Measurements from ENCODE around the gene TAF1D. TPM values are rescaled to one million over a fixed set of nuclear protein-coding genes. Genes with fewer than 3 reads are reported as not detected.

TAF1D gene
- total RNA-seq, 2 experiments from 2014 or later: 161 to 173 TPM

DNA sequence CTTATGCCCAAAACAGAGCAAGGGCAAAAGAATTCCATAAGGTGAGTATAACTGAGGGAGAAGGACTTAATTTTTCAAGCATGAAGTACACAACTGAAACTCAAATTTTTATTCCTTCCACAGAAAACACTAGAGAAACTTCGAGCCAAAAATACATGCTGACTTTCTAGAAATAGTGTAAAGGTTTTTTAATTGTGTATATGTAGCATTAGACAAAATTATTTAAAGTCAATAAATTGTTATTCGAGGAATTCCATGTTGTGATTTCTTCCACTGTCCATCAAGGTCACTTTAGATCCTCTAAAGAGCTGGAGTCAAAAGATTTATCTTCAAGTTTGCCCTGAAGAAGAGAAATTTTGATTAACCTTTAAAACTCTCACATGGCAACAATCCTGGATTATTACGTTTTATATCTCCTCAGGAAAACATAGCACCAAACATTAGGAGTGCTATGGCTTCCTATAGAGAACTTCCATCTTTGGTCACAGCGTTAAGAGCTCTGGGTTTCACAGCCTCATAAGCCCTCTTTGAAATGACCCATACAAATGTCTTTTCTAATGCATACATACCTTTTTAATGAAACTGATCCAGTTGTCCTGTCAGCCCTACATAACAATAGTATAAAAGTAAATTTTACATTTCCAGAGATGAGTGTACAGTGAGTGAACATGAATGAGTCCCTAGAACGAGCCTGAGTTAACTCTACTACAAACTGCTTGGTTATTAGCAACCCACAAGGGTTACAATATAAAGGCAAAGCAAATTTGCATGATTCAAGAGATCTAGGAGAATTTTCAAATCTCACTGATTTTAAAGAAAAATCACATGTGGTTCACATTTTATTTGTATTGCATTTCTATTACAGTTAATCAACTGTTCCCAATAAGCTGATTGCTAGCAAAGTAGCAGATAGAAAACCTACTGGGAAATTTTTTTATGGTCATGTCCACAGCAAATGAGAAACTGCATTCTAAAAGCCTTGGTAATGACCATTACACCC lies 10.9 kb downstream of the TAF1D start:
- Mint-ChIP-seq H3K27ac (peak overlapping the region; percentile 28), H3K36me3 (ENCODE audit: low read depth) (peaks cover 97% of the 10 kb centered on the region), H3K27me3 (no peaks in the 10 kb centered on the region), H3K4me3 (no peak overlapping the region), H3K4me1 (ENCODE audit: low read depth) (peaks cover 39% of the 10 kb centered on the region), H3K9me3 (no peaks in the 10 kb centered on the region)
- DNase-seq (no peak), ATAC-seq (ENCODE audit: poor library complexity) (no peak)
- H3K27me3 ChIP-seq (ENCODE audit: control insufficient read depth in 1 of 2, insufficient read depth in 2 of 2, low read length in 2 of 2): no peaks in the 10 kb centered on the region
- TF ChIP-seq, protein P1, sequence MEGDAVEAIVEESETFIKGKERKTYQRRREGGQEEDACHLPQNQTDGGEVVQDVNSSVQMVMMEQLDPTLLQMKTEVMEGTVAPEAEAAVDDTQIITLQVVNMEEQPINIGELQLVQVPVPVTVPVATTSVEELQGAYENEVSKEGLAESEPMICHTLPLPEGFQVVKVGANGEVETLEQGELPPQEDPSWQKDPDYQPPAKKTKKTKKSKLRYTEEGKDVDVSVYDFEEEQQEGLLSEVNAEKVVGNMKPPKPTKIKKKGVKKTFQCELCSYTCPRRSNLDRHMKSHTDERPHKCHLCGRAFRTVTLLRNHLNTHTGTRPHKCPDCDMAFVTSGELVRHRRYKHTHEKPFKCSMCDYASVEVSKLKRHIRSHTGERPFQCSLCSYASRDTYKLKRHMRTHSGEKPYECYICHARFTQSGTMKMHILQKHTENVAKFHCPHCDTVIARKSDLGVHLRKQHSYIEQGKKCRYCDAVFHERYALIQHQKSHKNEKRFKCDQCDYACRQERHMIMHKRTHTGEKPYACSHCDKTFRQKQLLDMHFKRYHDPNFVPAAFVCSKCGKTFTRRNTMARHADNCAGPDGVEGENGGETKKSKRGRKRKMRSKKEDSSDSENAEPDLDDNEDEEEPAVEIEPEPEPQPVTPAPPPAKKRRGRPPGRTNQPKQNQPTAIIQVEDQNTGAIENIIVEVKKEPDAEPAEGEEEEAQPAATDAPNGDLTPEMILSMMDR (IDR thresholded peaks at IDR 0.05): no peak
- H3K4me3 ChIP-seq (ENCODE audit: low read length): no peak overlapping the region
- H3K4me1 ChIP-seq (ENCODE audit: insufficient read depth, low read length): peaks cover 14% of the 10 kb centered on the region
- intact Hi-C loops (cut with DNase I, micrococcal nuclease): no loop called here
- no peaks in the 10 kb centered on the region for H3K9me3 ChIP-seq (ENCODE audit: control insufficient read depth in 1 of 2, insufficient read depth in 1 of 2, low read length in 2 of 2)
- POLR2A ChIA-PET: interaction anchor here (0.7 to 3.8 kb wide), 3 partner anchors 8 to 188 kb away, joined by 4 to 22 read pairs (median 5); partner anchors contain the start of genes C11orf54 and TAF1D
- peaks cover 98% of the 10 kb centered on the region for H3K36me3 ChIP-seq (ENCODE audit: insufficient read depth, low read length)
- CTCF ChIA-PET: interaction anchor here (1.4 to 1.8 kb wide), 2 partner anchors 10 kb away, joined by 3 to 6 read pairs; partner anchors contain the start of genes C11orf54 and TAF1D
- no peak overlapping the region for H3K27ac ChIP-seq (ENCODE audit: low read depth in 1 of 2, low read length in 2 of 2)

GRCh38 chr11:93729129-93729616 lies 12.1 kb downstream of the TAF1D start:
- H3K27me3 Mint-ChIP-seq: no peaks in the 10 kb centered on the region
- H3K9me3 ChIP-seq (ENCODE audit: control insufficient read depth in 1 of 2, insufficient read depth in 1 of 2, low read length in 2 of 2): no peaks in the 10 kb centered on the region
- H3K36me3 ChIP-seq (ENCODE audit: insufficient read depth, low read length): peaks cover 91% of the 10 kb centered on the region
- peaks cover 89% of the 10 kb centered on the region for H3K36me3 Mint-ChIP-seq (ENCODE audit: low read depth)
- H3K27me3 ChIP-seq (ENCODE audit: control insufficient read depth in 1 of 2, insufficient read depth in 2 of 2, low read length in 2 of 2): no peaks in the 10 kb centered on the region
- peaks cover 4% of the 10 kb centered on the region for H3K4me1 ChIP-seq (ENCODE audit: insufficient read depth, low read length)
- CTCF ChIA-PET: interaction anchor here (1.4 kb wide), 1 partner anchor 12 kb away, joined by 6 read pairs; the partner anchor contains the start of genes C11orf54 and TAF1D
- H3K9me3 Mint-ChIP-seq: no peaks in the 10 kb centered on the region
- POLR2A ChIA-PET: interaction anchor here (1.1 to 1.7 kb wide), 2 partner anchors 9 to 12 kb away, joined by 3 to 4 read pairs; partner anchors contain the start of genes C11orf54 and TAF1D
- intact Hi-C loops (cut with DNase I, micrococcal nuclease): no loop called here
- TF ChIP-seq, protein P1 (IDR thresholded peaks at IDR 0.05): no peak
- DNase-seq: no peak
- H3K4me3 Mint-ChIP-seq: no peak overlapping the region
- no peak overlapping the region for H3K27ac ChIP-seq (ENCODE audit: low read depth in 1 of 2, low read length in 2 of 2)
- ATAC-seq (ENCODE audit: poor library complexity): no peak
- H3K27ac Mint-ChIP-seq: peak overlapping the region; percentile 63
- H3K4me1 Mint-ChIP-seq (ENCODE audit: low read depth): peaks cover 27% of the 10 kb centered on the region
- no peak overlapping the region for H3K4me3 ChIP-seq (ENCODE audit: low read length)

GRCh38 chr11:93728792-93729128 lies 12.5 kb downstream of the TAF1D start:
- Mint-ChIP-seq H3K4me3 (no peak overlapping the region), H3K36me3 (ENCODE audit: low read depth) (peaks cover 84% of the 10 kb centered on the region), H3K27me3 (no peaks in the 10 kb centered on the region), H3K9me3 (no peaks in the 10 kb centered on the region), H3K4me1 (ENCODE audit: low read depth) (peaks cover 23% of the 10 kb centered on the region), H3K27ac (peak overlapping the region; percentile 63)
- Histone ChIP-seq H3K27ac (ENCODE audit: low read depth in 1 of 2, low read length in 2 of 2) (no peak overlapping the region), H3K27me3 (ENCODE audit: control insufficient read depth in 1 of 2, insufficient read depth in 2 of 2, low read length in 2 of 2) (no peaks in the 10 kb centered on the region), H3K36me3 (ENCODE audit: insufficient read depth, low read length) (peaks cover 87% of the 10 kb centered on the region), H3K4me3 (ENCODE audit: low read length) (no peak overlapping the region), H3K4me1 (ENCODE audit: insufficient read depth, low read length) (peaks cover 4% of the 10 kb centered on the region), H3K9me3 (ENCODE audit: control insufficient read depth in 1 of 2, insufficient read depth in 1 of 2, low read length in 2 of 2) (no peaks in the 10 kb centered on the region)
- TF ChIP-seq, protein P1 (IDR thresholded peaks at IDR 0.05): no peak
- ChIA-PET POLR2A (interaction anchor here (1.1 to 1.7 kb wide), 2 partner anchors 10 to 13 kb away, joined by 3 to 4 read pairs; partner anchors contain the start of genes C11orf54 and TAF1D), CTCF (interaction anchor here (1.4 kb wide), 1 partner anchor 12 kb away, joined by 6 read pairs; the partner anchor contains the start of genes C11orf54 and TAF1D)
- ATAC-seq (ENCODE audit: poor library complexity) (no peak), DNase-seq (no peak)
- intact Hi-C loops (cut with DNase I, micrococcal nuclease): no loop called here

All from CD4-positive, alpha-beta T cell (primary cell).